ENCODE results near the gene ADCK1.

GRCh38 chr14:77931441-77931840, 131.5 kb downstream of the ADCK1 start:
- no peak for TF ChIP-seq REST (IDR thresholded peaks at IDR 0.05; ENCODE audit: low read depth)
- TF ChIP-seq RAD21 (IDR thresholded peaks at IDR 0.05; ENCODE audit: low read depth) = no peak
- no peak for TF ChIP-seq EP300 (IDR thresholded peaks at IDR 0.05; ENCODE audit: borderline replicate concordance)
- TF ChIP-seq TAF1 (IDR thresholded peaks at IDR 0.05; ENCODE audit: low read depth) = no peak
- no peak for TF ChIP-seq TEAD4 (IDR thresholded peaks at IDR 0.05)
- TF ChIP-seq EGR1 (IDR thresholded peaks at IDR 0.05) = no peak
